Left ventricle myocardium inferior (tissue), 1 donor: ENCODE measurements around the gene STEAP1B. TPM values are rescaled to one million over a fixed set of nuclear protein-coding genes. Genes with fewer than 3 reads are reported as not detected.
"Not testable (repeated sequence)": the region's sequence is repeated elsewhere in the genome, so short reads cannot be mapped to it uniquely, and the experiment has no call there.

ENCODE experiments used
- DNase-seq: peaks from one replicate; pipeline ENCODE4 v3.0.0-alpha.2; 2020
- H3K27ac ChIP-seq: fragments of 200-600 bp; replicated peaks from 2 replicates; pipeline ENCODE4 v1.8.0; 2021
- H3K27me3 ChIP-seq: fragments of 200-600 bp; 2 replicates; pipeline ENCODE4 v1.8.0; 2021; ENCODE audit warnings: low read depth
- H3K36me3 ChIP-seq: fragments of 200-600 bp; 2 replicates; pipeline ENCODE4 v1.8.0; 2021
- H3K4me1 ChIP-seq: fragments of 200-600 bp; 2 replicates; pipeline ENCODE4 v1.8.0; 2021
- H3K4me3 ChIP-seq: fragments of 200-600 bp; 2 replicates; pipeline ENCODE4 v1.8.0; 2021; ENCODE audit warnings: mild to moderate bottlenecking, moderate library complexity
- H3K9me3 ChIP-seq: fragments of 200-600 bp; replicated peaks from 2 replicates; pipeline ENCODE4 v1.8.0; 2021
- intact Hi-C: fragments of 100-400 bp; cut with micrococcal nuclease; formaldehyde crosslinking; loops from one replicate; pipeline ENCODE4 v1.11.0; 2022
- total RNA-seq: library from RNA; stranded (reverse); fragmentation: NEBNext Ultra II Directional; extraction: Animal tissue kit (Norgen Biotek cat#: 25700); gene quantifications from one replicate; pipeline ENCODE4 v1.2.1, GENCODE V29; 2021
- TF ChIP-seq, protein P1 (sequence below): fragments of 200-600 bp; IDR thresholded peaks from 2 replicates; pipeline ENCODE4 v1.8.0; 2021; ENCODE audit warnings: antibody characterized with exemption, mild to moderate bottlenecking, borderline replicate concordance
- donor health status: DM: no; HTN: yes; CAD: no; lungs with severe emphysema.

The STEAP1B gene
- total RNA-seq, 1 donor from 2014 or later = 0.63 TPM

DNA sequence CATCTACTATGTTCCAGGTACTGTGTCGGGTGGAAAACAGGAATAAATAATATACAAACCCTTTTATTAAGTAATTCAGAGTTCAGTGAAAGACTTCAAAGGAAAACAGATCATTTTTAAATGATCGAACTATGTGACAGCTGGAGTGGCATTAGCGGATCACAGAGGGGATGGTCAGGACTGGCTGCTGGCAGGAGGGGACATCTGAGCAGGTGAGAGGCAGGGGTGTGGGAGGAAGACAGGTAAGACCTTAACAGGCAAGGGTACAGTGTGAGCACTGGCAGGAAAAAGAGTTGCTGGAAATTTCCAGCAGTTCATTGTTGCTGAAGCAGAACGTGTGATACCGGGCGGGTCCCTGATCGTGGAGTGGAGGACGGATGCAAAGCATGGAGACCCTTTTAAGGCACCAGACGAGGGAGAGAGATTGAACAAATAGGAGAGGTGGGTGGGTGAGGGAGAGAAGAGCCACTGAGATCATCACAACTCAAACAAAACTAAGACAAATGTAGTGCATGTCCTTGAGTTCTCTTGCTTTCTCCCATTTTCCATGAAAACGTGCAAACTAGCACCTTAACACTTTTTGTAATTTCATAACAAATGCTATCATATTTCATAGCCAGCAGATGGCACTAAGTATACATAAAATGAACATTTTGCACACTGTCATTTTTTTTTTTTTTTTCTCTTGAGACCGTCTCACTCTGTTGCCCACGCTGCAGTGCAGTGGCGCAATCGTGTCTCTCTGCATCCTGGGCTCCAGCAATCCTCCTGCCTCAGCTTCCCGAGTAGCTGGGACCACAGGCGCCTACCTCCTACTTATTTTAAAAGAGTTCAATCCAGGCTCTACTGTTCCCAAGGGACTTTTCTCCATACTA, 23.7 kb upstream of the STEAP1B start:
- H3K4me3 ChIP-seq, DNase-seq, H3K9me3 ChIP-seq, H3K4me1 ChIP-seq, H3K27me3 ChIP-seq, H3K27ac ChIP-seq, H3K36me3 ChIP-seq, intact Hi-C loops: not testable (repeated sequence)
- TF ChIP-seq, protein P1, sequence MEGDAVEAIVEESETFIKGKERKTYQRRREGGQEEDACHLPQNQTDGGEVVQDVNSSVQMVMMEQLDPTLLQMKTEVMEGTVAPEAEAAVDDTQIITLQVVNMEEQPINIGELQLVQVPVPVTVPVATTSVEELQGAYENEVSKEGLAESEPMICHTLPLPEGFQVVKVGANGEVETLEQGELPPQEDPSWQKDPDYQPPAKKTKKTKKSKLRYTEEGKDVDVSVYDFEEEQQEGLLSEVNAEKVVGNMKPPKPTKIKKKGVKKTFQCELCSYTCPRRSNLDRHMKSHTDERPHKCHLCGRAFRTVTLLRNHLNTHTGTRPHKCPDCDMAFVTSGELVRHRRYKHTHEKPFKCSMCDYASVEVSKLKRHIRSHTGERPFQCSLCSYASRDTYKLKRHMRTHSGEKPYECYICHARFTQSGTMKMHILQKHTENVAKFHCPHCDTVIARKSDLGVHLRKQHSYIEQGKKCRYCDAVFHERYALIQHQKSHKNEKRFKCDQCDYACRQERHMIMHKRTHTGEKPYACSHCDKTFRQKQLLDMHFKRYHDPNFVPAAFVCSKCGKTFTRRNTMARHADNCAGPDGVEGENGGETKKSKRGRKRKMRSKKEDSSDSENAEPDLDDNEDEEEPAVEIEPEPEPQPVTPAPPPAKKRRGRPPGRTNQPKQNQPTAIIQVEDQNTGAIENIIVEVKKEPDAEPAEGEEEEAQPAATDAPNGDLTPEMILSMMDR = peak; percentile 48

GRCh38 chr7:22519560-22519959, 19.6 kb upstream of the STEAP1B start:
- intact Hi-C loops, H3K9me3 ChIP-seq, H3K4me1 ChIP-seq, DNase-seq, H3K36me3 ChIP-seq, H3K27me3 ChIP-seq, H3K27ac ChIP-seq, H3K4me3 ChIP-seq: not testable (repeated sequence)

- H3K36me3 ChIP-seq, H3K27me3 ChIP-seq, DNase-seq, H3K4me3 ChIP-seq, H3K27ac ChIP-seq, H3K9me3 ChIP-seq, H3K4me1 ChIP-seq, intact Hi-C loops: not testable (repeated sequence)
Observed at GRCh38 chr7:22516950-22517349, 17.0 kb upstream of the STEAP1B start.

GRCh38 chr7:22514963-22515362, 15.0 kb upstream of the STEAP1B start:
- H3K36me3 ChIP-seq, H3K4me3 ChIP-seq, H3K27me3 ChIP-seq, H3K27ac ChIP-seq, H3K9me3 ChIP-seq, intact Hi-C loops, H3K4me1 ChIP-seq, DNase-seq: not testable (repeated sequence)

GRCh38 chr7:22507320-22507719, 7.3 kb upstream of the STEAP1B start:
- H3K27ac ChIP-seq, intact Hi-C loops, H3K4me3 ChIP-seq, DNase-seq, H3K27me3 ChIP-seq, H3K9me3 ChIP-seq, H3K4me1 ChIP-seq, H3K36me3 ChIP-seq: not testable (repeated sequence)

GRCh38 chr7:22506316-22507020, 6.5 kb upstream of the STEAP1B start:
- H3K27ac ChIP-seq, H3K4me1 ChIP-seq, H3K4me3 ChIP-seq, H3K9me3 ChIP-seq, H3K27me3 ChIP-seq, intact Hi-C loops, DNase-seq, H3K36me3 ChIP-seq: not testable (repeated sequence)

- H3K36me3 ChIP-seq = not testable (repeated sequence)
Observed at GRCh38 chr7:22504519-22504918, 4.5 kb upstream of the STEAP1B start.

GRCh38 chr7:22502104-22502503, 2.1 kb upstream of the STEAP1B start:
- H3K4me1 ChIP-seq, H3K9me3 ChIP-seq, H3K36me3 ChIP-seq, DNase-seq, intact Hi-C loops, H3K4me3 ChIP-seq, H3K27ac ChIP-seq: not testable (repeated sequence)
- peaks cover 12% of the 10 kb centered on the region for H3K27me3 ChIP-seq

More at GRCh38 chr7:22504519-22504918, 4.5 kb upstream of the STEAP1B start:
- H3K9me3 ChIP-seq, H3K27ac ChIP-seq, H3K4me3 ChIP-seq, DNase-seq, intact Hi-C loops, H3K4me1 ChIP-seq: not testable (repeated sequence)
- peaks cover 12% of the 10 kb centered on the region for H3K27me3 ChIP-seq
- TF ChIP-seq, protein P1 = peak; percentile 30
